Measurements from ENCODE around the gene RNGTT.

RNGTT gene

DNA sequence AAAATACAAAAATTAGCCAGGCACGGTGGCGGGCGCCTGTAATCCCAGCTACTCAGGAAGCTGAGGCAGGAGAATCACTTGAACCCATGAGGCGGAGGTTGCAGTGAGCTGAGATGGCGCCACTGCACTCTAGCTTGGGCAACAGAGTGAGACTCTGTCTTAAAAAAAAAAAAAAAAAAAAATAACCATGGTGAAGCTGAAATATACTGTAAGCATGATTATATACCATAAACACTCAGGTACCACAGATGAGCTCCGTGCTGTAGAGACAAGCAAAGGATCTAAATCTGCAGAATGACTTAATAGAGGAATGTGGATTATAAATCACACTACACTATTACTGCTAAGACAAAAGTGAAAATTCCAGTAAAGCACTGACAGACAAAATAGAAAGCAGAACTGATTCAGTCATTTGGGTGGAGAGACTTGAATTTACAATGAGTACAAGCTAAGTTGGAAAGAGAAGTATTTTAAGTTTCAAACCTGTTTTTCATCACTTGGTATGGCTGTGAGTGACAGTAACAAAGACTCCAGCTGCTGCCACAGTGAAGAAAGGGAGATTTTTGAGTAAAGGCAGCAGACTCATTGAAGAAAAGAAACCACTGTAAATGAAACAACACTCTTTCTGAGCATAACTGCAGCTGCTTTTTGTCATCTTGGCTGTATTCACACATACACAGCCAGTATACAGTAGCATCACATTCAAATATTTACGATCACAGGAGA is 322.1 kb downstream of the RNGTT start:
- DNase-seq = no peak

DNA sequence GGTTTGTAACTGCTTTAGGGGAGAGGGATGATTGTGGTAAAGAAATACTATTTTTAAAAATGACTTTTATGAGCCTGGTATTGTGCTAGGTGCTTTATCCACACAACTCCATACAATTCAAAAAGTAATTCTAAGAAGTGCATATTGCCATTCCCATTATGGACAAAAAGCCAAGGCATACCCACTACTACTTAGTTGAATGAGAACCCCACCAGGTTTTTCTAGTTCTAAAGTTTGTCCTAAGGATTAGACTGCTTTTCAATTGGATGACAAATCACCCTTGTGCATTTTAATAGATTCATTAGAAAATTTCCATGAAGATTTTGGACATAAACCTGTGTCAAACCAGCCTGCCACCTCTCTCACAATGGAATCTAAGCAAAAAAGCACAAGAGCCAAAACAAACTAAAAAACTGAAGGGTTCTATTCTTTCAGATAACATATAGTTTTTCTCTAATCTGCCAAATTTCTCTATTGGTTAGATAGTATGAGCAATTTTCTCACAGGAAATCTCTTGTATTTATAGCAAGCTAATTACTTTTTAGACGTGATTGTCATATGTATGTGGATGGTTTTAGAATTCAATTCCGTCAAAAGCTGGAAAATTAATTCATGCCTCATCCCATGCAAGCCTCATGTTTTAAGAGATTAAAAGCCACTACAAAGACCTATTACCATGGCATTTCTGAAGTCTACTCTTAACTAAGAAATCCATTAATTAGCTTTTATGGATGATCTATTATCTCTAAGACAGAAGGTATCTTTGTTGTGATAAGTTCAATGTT is 325.5 kb downstream of the RNGTT start:
- no peak for DNase-seq

DNA sequence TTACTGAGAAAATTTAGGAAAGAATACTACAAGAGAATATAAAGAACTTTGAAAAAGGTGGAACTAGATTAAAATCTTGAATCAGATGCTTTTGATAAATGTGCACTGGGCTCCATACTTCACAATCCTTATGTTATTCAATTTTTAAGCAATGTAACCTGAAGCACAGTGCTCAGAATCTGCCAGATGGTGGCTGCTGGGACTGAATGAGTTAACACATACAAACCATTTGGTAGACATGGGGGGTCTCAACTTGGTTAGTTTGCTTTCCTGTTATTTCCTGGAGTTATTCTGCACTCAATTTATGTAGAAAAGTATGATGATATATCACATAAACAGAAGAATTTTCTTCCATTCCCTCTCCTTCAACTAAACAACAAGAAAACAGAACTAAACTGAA is 326.5 kb downstream of the RNGTT start:
- no peak for DNase-seq

DNA sequence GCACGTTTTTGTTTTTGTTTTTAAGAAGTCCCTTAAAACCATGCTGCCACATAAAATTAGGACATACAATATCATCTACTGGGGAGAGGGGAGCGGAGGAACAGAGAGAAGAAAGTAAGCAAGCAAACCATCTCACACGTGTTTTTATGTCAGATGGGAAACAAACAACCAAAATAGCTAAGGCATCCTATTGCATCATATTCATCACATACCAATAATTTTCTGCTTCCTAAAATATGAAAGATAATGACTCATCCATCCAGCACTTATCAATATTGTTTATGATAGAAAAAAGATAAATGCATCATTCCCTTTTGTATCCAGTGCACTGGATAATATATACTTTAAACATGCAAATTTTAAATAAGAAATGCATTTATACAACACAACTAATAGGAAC is 329.6 kb downstream of the RNGTT start:
- DNase-seq = no peak

DNA sequence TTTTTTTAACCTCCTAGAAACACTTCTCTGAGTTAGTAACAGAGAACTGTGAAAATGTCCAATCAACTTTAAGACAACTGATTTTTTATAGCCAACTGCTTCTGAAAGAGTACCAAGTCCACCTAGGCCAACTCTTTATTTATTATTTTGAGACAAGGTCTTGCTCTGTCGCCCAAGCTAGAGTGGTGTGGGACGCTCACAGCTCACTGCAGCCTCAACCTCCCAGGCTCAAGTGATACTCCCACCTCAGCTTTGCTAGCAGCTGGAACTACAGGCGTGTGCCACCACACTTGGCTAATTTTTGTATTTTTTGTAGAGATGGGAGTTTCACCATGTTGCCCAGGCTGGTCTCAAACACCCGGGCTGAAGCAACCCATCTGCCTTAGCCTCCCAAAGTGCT is 331.6 kb downstream of the RNGTT start:
- no peak for DNase-seq

DNA sequence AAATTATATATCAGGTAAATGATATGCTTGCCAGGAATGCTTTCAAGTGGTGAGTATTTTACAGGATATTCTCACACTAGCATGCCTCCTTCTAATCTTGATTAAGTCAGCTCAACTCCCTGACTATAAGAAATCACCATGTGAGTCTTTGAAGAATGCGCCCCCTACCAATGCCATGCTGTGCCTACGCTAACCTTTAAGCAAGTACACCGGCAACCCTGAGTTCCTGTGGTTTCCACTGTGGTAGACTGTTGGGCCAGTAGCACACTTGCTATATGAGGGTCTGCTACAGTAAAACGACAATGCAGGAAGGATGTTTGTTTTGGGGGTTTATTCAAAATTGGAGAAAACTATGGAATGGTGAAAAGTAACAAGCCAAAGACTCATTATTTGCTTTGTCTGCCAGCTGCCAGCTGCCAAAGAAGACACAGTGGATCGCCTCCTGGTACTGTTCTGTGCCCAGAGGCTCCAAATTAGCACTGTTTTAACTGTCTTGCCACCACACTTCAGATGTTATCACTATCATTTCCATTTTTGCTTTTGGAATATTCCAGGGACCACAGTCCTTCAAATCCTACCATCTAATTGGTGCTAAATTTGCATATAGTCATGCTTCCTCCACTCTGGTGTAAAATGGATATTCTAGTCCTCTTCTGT is 333.5 kb downstream of the RNGTT start:
- DNase-seq = peak; percentile 17

DNA sequence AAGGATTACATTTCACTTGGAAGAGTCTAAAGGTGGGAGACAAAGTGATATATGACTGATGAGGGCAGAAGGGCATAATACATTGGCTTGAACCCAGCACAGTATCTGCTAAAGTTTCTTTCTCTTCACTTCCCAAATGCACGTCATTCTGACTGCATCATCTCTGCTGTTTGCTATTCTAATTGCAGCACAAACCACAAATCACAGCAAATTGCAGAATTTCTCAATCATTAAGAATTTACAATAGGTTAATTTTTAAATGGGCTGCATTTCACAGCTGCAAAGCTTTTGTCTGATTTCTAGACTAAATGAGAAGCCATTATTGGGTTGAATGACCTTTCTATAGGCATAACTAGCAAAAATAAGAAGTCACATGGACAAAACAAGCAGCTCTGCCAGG is 337.0 kb downstream of the RNGTT start:
- DNase-seq = no peak

DNA sequence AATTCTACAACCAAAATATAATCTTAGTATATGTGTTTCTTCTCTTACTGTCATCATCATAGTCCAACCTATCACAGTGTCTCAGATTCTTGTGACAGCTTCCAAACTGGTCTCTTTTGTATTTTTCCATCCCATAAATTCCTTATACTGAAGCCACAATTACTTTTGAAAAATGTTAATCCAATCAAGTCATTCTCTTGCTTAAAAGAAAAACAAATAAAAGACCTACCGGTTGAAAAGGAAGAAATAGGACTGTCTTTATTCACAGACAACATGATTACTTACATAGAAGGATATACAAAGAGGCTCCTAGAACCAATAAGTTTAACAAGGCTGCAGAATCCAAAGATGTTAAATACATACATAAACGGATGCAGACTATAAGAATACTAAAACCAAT is 339.9 kb downstream of the RNGTT start:
- DNase-seq = no peak

DNA sequence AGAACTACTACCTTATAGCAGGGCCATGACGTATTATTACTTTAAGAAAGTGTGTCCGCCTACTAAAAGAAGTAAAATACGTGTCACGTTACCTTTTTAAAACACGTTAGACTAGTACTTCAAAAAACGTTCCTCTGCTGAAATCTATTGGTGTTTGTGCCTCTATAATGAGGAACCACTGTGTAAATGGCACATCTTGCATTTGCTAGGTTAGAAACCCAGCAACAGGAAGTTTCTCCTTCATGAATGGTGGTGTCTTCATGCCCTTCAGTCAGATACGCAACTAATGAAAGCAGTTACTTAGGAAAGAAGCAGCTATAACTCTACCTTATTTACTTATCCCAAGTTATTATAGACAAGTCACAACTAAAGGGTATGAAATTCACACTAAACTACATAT is 343.5 kb downstream of the RNGTT start:
- no peak for DNase-seq

DNA sequence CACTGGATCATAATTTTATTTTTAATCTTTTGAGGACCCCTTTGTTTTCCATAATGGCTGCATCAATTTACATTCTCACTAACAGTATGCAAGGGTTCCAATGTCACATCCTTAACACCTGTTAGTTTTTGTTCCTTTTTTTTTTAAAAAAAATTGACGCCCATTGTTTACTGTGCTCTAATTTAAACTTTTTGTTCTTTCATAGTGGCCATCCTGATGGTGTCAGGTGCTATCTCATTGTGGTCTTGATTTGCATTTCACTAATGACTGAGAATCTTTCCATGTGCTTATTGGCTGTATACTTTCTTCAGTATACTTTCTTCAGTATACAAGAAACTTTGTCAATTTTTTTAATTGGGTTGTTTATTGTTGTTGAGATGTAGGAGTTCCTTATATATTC is 347.0 kb downstream of the RNGTT start:
- no peak for DNase-seq

DNA sequence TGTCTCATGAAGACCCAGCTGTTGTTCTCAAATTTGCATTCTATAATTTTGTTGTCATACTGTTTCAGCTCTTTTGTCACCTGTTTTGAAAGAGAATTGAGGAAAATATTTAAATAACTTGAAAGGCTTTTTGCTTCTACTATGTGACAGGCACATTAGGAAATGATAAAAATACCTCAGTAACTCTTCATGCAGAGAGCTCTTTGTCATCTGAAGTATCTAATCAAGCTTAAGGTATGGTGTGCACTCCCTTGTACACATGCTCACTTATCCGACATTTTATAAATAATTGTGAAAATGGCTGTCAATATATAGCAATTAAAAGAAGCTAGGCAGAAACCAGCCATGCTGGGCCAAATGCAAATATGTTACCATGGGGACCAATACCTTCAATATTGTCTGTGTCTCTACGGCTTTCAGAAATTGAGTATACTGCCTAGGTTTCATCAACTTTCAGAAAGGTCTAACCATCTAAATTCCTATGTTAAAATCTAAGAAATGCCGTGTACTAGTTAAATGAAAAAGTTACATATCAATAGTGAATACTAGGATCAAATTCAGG is 349.0 kb downstream of the RNGTT start:
- DNase-seq = no peak

DNA sequence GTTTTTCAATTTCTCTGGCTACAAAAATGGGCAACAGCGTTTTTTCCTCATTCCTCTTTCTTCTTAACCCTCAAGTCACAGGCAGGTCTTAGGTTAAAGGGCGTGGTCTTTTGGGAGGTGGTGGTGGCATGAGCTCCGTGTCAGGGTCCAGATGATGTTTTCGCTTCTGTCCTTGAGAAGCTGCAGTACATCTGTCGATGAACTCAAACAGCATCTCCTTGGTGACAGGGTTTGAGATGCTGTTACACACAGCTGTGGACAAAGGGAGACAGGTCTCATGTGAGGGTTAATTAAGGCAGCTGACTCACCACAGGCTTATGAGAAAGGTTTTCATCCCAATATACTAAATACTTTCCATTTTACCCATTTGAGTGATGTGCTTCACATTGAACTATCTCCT is 350.8 kb downstream of the RNGTT start:
- DNase-seq = no peak

DNA sequence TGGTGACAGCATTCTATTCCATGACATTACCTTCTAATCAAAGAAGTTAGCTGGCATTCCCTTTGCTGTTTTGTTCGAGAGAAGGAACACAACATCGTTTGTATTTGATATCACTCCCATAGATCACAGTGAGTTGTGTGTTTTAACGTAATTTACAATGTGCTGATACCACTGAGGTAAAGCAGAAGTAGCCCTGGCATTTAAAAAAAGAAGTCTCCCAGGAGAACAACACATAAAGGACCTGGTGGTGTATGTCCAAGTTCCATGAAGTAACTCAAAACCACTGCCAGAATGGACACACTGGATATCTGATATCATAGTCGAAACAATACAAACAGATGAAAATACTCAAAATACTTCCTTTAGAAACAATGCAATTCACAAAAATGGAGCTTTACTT is 351.7 kb downstream of the RNGTT start:
- no peak for DNase-seq

DNA sequence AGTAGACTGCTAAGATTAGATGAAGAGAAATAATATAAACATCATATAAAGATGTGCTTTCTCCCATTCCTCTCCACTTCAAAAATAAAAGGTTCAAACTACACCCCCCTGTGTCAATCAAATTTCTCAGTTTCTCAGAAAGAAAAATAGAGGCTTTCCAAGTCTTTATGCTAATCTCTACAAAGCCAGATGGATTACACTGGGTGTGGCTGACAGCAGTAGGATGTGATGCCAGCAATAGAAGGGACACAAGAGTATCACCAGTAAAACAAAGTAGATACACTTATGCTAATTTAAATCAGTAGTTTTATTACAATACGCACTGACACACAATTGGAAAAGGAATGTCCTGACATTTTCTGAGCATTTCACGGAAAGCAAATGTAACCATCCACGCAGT is 353.4 kb downstream of the RNGTT start:
- DNase-seq = no peak

DNA sequence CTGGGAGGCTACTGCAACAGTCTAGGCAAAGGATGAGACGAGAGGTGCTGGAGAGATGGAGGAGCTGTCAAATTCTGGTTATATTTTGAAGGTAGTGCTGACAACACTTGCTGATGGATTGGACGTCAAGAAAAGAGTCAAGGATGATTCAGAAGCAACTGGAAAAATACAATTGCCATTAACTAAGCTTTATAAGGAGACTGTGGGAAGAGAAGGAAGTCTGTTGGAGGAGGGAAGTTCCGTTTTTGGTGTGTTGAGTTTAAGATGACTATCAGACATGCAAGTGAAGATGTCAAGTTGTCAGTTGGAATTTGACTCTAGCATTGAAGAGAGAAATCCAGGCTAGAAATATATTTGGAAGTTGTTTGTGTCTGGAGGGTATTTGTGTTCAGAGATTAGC is 358.1 kb downstream of the RNGTT start:
- no peak for DNase-seq

DNA sequence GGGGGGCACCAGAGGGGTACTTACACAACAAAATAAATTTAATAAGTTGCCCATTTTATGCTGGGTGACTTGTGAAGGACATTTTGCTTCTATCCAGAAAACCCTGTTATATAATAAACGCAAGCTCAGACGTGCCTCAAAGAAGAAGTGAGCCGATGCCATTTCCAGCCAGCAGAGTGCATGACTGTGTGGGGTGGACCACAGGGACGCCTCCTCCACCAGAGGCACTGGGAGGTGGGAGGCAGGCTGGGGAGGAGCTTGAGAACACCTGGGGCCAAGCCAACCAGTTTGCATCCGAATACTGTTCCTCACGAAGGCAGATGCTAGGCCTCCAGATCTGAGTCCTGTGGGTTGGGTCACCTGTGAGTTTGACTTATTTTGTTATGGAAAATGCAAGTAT is 363.8 kb downstream of the RNGTT start:
- no peak for DNase-seq

DNA sequence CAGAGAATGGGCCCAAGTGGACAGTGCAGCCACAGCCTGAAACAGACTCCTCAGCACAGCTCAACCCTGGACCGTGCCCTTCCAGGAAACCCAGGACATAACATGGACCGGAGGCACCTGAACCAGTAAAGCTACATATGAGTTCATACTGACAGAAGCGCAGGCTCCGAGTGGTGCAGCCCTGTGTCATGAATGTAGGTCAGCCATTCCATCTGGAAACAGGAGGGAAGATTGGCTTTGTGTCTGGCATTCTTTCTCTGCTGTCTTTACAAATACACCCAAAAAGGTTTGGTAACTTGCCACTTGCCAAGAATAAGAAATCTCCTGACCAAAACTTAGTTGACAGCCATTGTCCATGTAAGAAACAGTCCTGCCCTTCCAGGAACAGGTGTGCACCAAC is 366.6 kb downstream of the RNGTT start:
- DNase-seq = no peak

DNA sequence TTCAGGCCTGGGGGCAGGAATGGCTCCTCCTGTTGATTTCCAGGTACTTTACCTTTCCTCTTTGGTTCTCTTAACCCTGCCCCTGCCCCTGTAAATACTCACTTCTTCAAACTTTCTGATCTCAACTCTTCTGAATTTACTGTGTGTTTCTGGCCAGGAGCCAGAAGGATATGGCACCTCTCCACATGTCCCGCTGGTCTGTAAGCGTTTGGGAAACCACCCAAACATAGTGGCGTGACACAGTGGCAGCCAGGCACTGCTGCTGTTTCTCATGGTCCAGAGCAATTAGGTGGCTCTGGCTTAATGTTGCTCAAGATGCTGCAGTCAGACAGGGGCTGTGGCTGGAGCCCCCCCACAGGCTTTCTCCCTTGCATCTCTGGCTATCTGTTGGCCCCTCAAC is 374.5 kb downstream of the RNGTT start:
- no peak for DNase-seq

DNA sequence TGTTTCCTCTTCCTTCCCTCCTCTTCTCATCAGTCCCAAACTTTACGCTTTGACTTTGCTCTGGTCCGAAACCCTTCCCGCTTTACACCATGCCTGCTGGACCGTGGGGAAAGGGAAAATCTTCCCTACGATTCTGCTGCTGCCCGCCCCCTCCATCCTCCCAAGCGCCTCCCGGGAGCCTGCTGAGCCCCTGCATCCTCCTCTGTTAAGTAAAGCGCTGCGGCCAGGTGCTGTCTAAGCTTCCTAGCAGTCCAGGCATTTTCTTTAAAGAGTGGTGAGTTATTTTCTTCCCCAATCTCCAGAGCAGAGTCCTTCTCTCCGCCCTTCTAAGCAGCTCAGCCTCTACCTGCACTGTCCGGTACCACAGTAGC is 376.3 kb downstream of the RNGTT start:
- no peak for DNase-seq

DNA sequence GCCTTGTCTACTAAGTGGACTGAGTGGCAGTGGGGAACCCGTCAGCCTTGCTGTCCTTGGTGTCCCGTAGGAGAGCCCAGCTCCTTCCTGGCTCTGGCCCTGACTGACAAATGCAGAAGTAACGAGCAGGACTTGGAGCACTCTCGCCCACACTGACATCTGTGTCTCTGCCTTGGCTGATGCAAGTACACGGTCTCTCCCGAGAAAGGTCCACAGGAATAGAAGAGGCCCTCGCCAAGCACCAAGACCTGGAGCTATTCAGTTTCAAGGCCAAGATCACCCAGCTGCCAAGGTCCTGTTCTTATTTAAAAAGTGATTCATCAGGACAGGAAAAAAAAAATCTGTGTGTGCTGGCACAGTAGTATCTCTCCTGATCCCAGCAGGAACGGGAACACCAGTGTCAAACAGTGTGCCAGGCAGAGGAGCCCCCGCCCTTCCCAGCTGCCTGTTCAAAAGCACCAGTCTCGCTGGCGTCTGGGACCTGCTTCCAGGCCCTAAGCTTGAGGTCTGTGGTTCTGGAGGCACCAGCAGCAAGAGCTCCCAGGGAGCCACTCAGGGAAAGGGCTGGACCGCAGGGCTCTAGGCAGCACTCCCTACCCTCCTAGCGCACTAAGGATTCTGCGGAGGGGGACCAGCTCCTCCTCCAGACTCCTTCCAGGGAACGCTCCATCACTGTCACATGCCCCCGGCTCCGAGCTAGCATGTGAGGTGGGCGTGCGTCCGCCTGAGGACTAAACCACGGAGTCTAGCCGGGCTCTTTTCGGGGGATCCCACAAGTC is 376.9 kb downstream of the RNGTT start:
- no peak for DNase-seq

DNA sequence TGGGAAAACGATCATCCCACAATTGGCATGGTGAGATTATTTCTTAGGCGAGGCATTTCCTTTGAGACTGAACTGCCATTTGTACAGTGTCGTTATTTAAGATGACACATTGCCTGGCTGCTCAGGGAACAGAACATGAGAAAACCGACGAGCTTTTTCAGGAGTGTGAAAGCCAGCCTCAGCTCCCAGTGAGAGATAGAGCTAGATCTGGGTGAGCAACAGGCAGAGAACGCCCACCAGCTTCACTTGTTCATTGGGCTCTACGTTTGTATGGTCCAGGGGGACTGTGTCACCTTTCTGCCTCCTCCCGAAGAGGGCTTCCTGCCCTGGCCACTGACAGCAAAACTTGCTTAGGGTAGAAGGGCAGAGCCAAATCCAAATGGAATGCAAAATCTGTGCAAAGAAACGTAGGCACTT is 378.1 kb downstream of the RNGTT start:
- DNase-seq = no peak

DNA sequence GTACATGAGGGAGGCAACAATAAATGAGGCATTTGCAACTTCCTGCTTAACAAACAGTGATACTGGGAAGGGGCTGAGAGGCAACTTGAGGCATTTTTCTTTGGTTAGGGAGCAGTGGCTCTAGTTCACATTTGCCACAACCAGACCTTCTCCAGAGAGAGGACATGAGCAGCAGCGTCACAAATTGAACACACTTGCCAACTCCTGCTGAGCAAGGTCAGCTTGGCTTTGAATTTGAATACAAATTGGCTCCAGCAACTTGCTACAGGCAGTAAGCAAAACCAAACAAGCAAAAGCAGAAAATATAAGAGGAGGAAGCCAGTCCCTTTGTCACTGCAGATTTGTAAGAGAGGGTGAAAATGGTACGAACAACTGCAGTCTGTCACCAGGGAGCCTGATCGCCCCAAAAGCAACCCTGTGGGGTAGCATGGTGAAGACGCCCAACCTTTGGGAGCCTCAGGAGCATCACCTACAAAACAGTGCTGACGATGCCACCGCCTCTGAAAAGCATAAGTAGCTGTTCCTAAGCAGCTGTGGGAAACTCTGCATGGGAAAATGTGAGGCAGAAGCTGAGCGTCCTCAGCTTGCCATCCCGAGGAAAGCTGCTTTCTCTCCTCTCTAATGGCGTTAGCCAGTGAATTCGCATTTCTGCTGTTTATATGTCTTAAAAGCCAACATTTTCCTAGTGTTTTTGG is 378.7 kb downstream of the RNGTT start:
- no peak for DNase-seq

DNA sequence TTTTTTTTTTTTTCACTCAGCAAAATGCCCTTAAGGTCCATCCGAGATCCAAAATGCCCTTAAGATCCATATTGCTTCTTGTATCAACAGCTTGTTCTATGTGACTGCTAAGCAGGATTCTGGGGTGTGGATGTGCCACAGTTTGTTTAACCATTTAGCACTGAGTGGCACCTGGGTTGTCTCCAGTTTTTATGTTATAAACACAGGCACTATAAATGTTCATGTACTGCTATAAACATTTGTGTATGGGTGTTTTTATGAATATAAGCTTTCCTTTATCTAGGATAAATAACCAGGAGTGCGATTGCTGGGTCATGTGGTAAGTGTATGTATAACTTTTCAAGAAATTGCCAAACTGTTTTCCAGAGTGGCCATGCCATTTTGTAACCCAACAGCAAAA is 386.0 kb downstream of the RNGTT start:
- no peak for DNase-seq

Data from activated CD4-positive, alpha-beta T cell treated with anti-CD3 and anti-CD28 coated beads, Interleukin-2, Interleukin-6, amounts not matched to agents 100 ng/mL and 50 ng/mL, durations not matched to agents 16 hours and 8 hours (primary cell).